Fibroblast of lung (primary cell): ENCODE results near the gene MOAP1. TPM values are rescaled to one million over a fixed set of nuclear protein-coding genes. Genes with fewer than 3 reads are reported as not detected.
A peak's percentile ranks its signal among the peaks of the same experiment; 100 is the strongest.

Source experiments
- DNase-seq, 2 donors: peaks; one replicate each; pipeline versions ENCODE4 v3.0.0 to v3.0.0-alpha.2; 2010; ENCODE audit warnings: low read depth in 2 of 2
- H2AFZ ChIP-seq: 2 replicates; pipeline ENCODE4 v1.5.1; 2012; ENCODE audit warnings: low read length, control low read depth, inconsistent platforms
- H3K27ac ChIP-seq: 2 replicates; pipeline ENCODE4 v1.5.1; 2011; ENCODE audit warnings: low read length, control low read depth; ENCODE audit not compliant: insufficient read depth
- H3K27me3 ChIP-seq: 2 replicates; pipeline ENCODE4 v1.5.1; 2011; ENCODE audit warnings: mild to moderate bottlenecking, low read length; ENCODE audit not compliant: control insufficient read depth, insufficient read depth
- H3K36me3 ChIP-seq: 2 replicates; pipeline ENCODE4 v1.5.1; 2011; ENCODE audit warnings: low read length; ENCODE audit not compliant: control insufficient read depth, insufficient read depth
- H3K4me1 ChIP-seq: 2 replicates; pipeline ENCODE4 v1.5.1; 2011; ENCODE audit warnings: low read length; ENCODE audit not compliant: control insufficient read depth, insufficient read depth; ENCODE audit errors: extremely low read depth
- H3K4me2 ChIP-seq: 2 replicates; pipeline ENCODE4 v1.5.1; 2011; ENCODE audit warnings: low read length, control low read depth; ENCODE audit not compliant: insufficient read depth; ENCODE audit errors: extremely low read depth
- H3K4me3 ChIP-seq, 4 experiments: fragments of 200-600 bp in 1 of 4; sonication (generic) in 1 of 4; replicated peaks in 1 of 4; 2 replicates each; pipeline ENCODE4 v1.5.1; 2011 to 2016; ENCODE audit warnings: low read length in 4 of 4, low read depth in 3 of 4, mild to moderate bottlenecking in 3 of 4, control low read depth in 2 of 4, inconsistent platforms in 1 of 4, mixed read lengths in 1 of 4; ENCODE audit not compliant: insufficient read depth in 1 of 4; ENCODE audit errors: control extremely low read depth in 1 of 4
- H3K79me2 ChIP-seq: 2 replicates; pipeline ENCODE4 v1.5.1; 2012; ENCODE audit warnings: mild to moderate bottlenecking, low read length, inconsistent platforms; ENCODE audit not compliant: control insufficient read depth, insufficient read depth
- H3K9ac ChIP-seq: 2 replicates; pipeline ENCODE4 v1.5.1; 2011; ENCODE audit warnings: mild to moderate bottlenecking, low read length, control low read depth; ENCODE audit not compliant: insufficient read depth
- H3K9me3 ChIP-seq: 2 replicates; pipeline ENCODE4 v1.5.1; 2012; ENCODE audit warnings: low read depth, low read length; ENCODE audit not compliant: control insufficient read depth, insufficient read depth
- H4K20me1 ChIP-seq: 2 replicates; pipeline ENCODE4 v1.5.1; 2011; ENCODE audit warnings: low read length; ENCODE audit not compliant: control insufficient read depth, insufficient read depth; ENCODE audit errors: extremely low read depth
- CTCF ChIP-seq, 2 donors: IDR thresholded peaks in 1 of 2; conservative IDR thresholded peaks in 1 of 2; 1 replicate in 1 of 2; 2 replicates in 1 of 2; pipeline ENCODE4 v1.5.1; 2011 to 2012; ENCODE audit warnings: low read length in 2 of 2, control low read depth in 1 of 2, inconsistent platforms in 1 of 2, low read depth in 1 of 2, mild to moderate bottlenecking in 1 of 2
- EZH2 ChIP-seq: IDR thresholded peaks from 2 replicates; pipeline ENCODE4 v1.5.1; 2012; ENCODE audit warnings: low read length, control low read depth, mild to moderate bottlenecking; ENCODE audit errors: missing control alignments
- polyA plus RNA-seq, 2 donors: library from polyadenylated mRNA; depleted of rRNA in 1 of 2; stranded (reverse) in 1 of 2; unstranded in 1 of 2; fragments of >200 nt; gene quantifications; 2 replicates each; pipeline ENCODE4 v1.2.1, GENCODE V29; 2011 to 2012; ENCODE audit warnings: missing spikeins in 1 of 2
- total RNA-seq: library from RNA; depleted of rRNA; stranded (reverse); fragments of >200 nt; gene quantifications from 2 replicates; pipeline ENCODE4 v1.2.1, GENCODE V29; 2014

Gene MOAP1
- total and polyA plus RNA-seq, 2 donors (not counting 1 experiment from before 2014, with no cell fraction given), result 18.5 to 21.3 TPM

DNA sequence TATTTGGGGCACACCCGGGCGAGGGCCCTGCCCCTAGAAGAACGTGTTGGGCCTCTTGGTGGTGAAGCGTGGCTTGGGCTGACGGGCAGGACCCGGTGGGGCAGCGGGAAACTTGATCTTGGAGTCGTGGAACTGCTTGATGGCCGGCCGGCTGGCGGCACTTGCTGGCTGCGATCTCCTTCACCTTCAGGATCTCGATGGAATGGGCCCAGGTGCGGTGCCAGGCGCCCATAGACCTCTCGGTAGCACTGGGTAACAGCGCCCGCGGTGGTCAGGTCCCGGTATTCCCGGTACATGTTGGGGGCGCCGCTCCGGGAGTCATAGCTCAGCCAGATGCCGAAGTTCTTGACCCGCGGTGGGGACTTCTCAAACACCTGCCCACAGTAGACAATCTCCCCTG, 38.9 kb upstream of the MOAP1 start:
- Histone ChIP-seq H3K36me3 (peaks cover 6% of the 10 kb centered on the region), H2AFZ (no peak overlapping the region)
- no peak for TF ChIP-seq CTCF (conservative IDR thresholded peaks at IDR 0.05 in 1 of 2, IDR thresholded peaks at IDR 0.05 in 1 of 2; ENCODE audit: low read depth in 1 of 2, low read length in 2 of 2)
- TF ChIP-seq EZH2, result no peak

GRCh38 chr14:93220509-93220908, 35.8 kb upstream of the MOAP1 start:
- Histone ChIP-seq H3K79me2 (no peaks in the 10 kb centered on the region), H3K36me3 (no peaks in the 10 kb centered on the region), H3K4me1 (no peaks in the 10 kb centered on the region), H3K4me2 (no peak overlapping the region), H2AFZ (no peak overlapping the region), H3K4me3 (no peak overlapping the region), H3K27me3 (no peaks in the 10 kb centered on the region), H3K9ac (no peak overlapping the region), H3K27ac (no peak overlapping the region), H4K20me1 (no peaks in the 10 kb centered on the region), H3K9me3 (no peaks in the 10 kb centered on the region)
- no peak for DNase-seq
- TF ChIP-seq EZH2, result no peak
- TF ChIP-seq CTCF (conservative IDR thresholded peaks at IDR 0.05 in 1 of 2, IDR thresholded peaks at IDR 0.05 in 1 of 2; ENCODE audit: low read depth in 1 of 2, low read length in 2 of 2), result no peak

More for the DNA sequence above, 38.9 kb upstream of the MOAP1 start:
- Histone ChIP-seq H3K9me3 (no peaks in the 10 kb centered on the region), H3K79me2 (no peaks in the 10 kb centered on the region), H3K27ac (no peak overlapping the region), H3K4me1 (no peaks in the 10 kb centered on the region), H4K20me1 (no peaks in the 10 kb centered on the region), H3K4me2 (no peak overlapping the region), H3K27me3 (no peaks in the 10 kb centered on the region), H3K4me3 (no peak overlapping the region), H3K9ac (no peak overlapping the region)
- no peak for DNase-seq

GRCh38 chr14:93219103-93219726, 34.5 kb upstream of the MOAP1 start:
- Histone ChIP-seq H3K79me2 (no peaks in the 10 kb centered on the region), H4K20me1 (no peaks in the 10 kb centered on the region), H2AFZ (no peak overlapping the region), H3K36me3 (peaks cover 3% of the 10 kb centered on the region), H3K27ac (no peak overlapping the region), H3K4me3 (no peak overlapping the region), H3K4me1 (no peaks in the 10 kb centered on the region), H3K27me3 (no peaks in the 10 kb centered on the region), H3K9me3 (no peaks in the 10 kb centered on the region), H3K4me2 (no peak overlapping the region), H3K9ac (no peak overlapping the region)
- TF ChIP-seq CTCF (conservative IDR thresholded peaks at IDR 0.05 in 1 of 2, IDR thresholded peaks at IDR 0.05 in 1 of 2; ENCODE audit: low read depth in 1 of 2, low read length in 2 of 2), result peak; percentile 42 to 60
- no peak for TF ChIP-seq EZH2
- peak; percentile 56 to 72 for DNase-seq
